ENCODE measurements around the gene BCAT1. TPM values are rescaled to one million over a fixed set of nuclear protein-coding genes. Genes with fewer than 3 reads are reported as not detected.

Gene BCAT1
- total and polyA plus RNA-seq, 2 donors from 2014 or later = 1.3 to 15.5 TPM

DNA sequence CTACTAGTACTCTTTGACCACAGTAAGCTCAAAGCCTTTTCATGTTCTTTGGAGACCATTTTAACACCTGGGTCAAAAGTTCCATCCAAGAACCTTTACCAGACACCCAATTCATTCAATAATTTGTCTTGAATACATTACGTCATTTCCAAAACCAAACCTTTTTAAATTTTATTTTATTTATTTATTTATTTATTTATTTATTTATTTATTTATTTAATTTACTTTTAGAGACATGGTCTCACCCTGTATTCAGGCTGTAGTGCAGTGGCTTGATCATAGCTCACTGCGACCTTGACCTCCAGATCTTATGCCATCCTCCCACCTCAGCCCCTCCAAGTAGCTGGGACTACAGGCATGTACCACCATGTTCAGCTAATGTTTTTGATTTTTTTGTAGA, 113.5 kb downstream of the BCAT1 start:
- Histone ChIP-seq H3K27ac (ENCODE audit: low read depth in 2 of 2, low read length in 2 of 2) (no peak overlapping the region), H3K9ac (ENCODE audit: low read length in 3 of 3) (no peak overlapping the region), H3K36me3 (ENCODE audit: control insufficient read depth in 2 of 3, insufficient read depth in 3 of 3, low read length in 3 of 3) (no peaks in the 10 kb centered on the region), H3K4me3 (ENCODE audit: low read length in 3 of 3) (no peak overlapping the region), H3K9me3 (ENCODE audit: control insufficient read depth in 2 of 3, insufficient read depth in 1 of 3, low read length in 3 of 3) (no peaks in the 10 kb centered on the region), H3K27me3 (ENCODE audit: control insufficient read depth, insufficient read depth, low read length) (no peaks in the 10 kb centered on the region), H3K4me1 (ENCODE audit: control insufficient read depth in 2 of 3, insufficient read depth in 2 of 3, low read depth in 1 of 3, low read length in 3 of 3) (no peaks in the 10 kb centered on the region)
- intact Hi-C loops (cut with DNase I) = no loop called here
- no peak for TF ChIP-seq CTCF (IDR thresholded peaks at IDR 0.05; ENCODE audit: borderline replicate concordance, extremely low read depth, insufficient read depth)
- DNase-seq (no peak), FAIRE-seq (no peak)

- intact Hi-C loops (cut with DNase I) = no loop called here
- H3K4me3 ChIP-seq (ENCODE audit: low read length in 3 of 3) = no peak overlapping the region
- no peak overlapping the region for H3K27ac ChIP-seq (ENCODE audit: low read depth in 2 of 2, low read length in 2 of 2)
- no peaks in the 10 kb centered on the region for H3K36me3 ChIP-seq (ENCODE audit: control insufficient read depth in 2 of 3, insufficient read depth in 3 of 3, low read length in 3 of 3)
- H3K4me1 ChIP-seq (ENCODE audit: control insufficient read depth in 2 of 3, insufficient read depth in 2 of 3, low read depth in 1 of 3, low read length in 3 of 3) = no peaks in the 10 kb centered on the region
- no peak overlapping the region for H3K9ac ChIP-seq (ENCODE audit: low read length in 3 of 3)
- DNase-seq (no peak), FAIRE-seq (no peak)
- no peaks in the 10 kb centered on the region for H3K27me3 ChIP-seq (ENCODE audit: control insufficient read depth, insufficient read depth, low read length)
- TF ChIP-seq CTCF (IDR thresholded peaks at IDR 0.05; ENCODE audit: borderline replicate concordance, extremely low read depth, insufficient read depth) = no peak
- no peaks in the 10 kb centered on the region for H3K9me3 ChIP-seq (ENCODE audit: control insufficient read depth in 2 of 3, insufficient read depth in 1 of 3, low read length in 3 of 3)
Observed at GRCh38 chr12:24833513-24833912, 115.4 kb downstream of the BCAT1 start.

GRCh38 chr12:24823808-24824515, 124.9 kb downstream of the BCAT1 start:
- FAIRE-seq (no peak), DNase-seq (no peak)
- TF ChIP-seq CTCF (IDR thresholded peaks at IDR 0.05; ENCODE audit: borderline replicate concordance, extremely low read depth, insufficient read depth) = no peak
- H3K4me1 ChIP-seq (ENCODE audit: control insufficient read depth in 2 of 3, insufficient read depth in 2 of 3, low read depth in 1 of 3, low read length in 3 of 3) = no peaks in the 10 kb centered on the region
- no peaks in the 10 kb centered on the region for H3K36me3 ChIP-seq (ENCODE audit: control insufficient read depth in 2 of 3, insufficient read depth in 3 of 3, low read length in 3 of 3)
- intact Hi-C loops (cut with DNase I) = no loop called here
- no peak overlapping the region for H3K4me3 ChIP-seq (ENCODE audit: low read length in 3 of 3)
- no peaks in the 10 kb centered on the region for H3K27me3 ChIP-seq (ENCODE audit: control insufficient read depth, insufficient read depth, low read length)
- H3K9ac ChIP-seq (ENCODE audit: low read length in 3 of 3) = no peak overlapping the region
- H3K9me3 ChIP-seq (ENCODE audit: control insufficient read depth in 2 of 3, insufficient read depth in 1 of 3, low read length in 3 of 3) = no peaks in the 10 kb centered on the region
- H3K27ac ChIP-seq (ENCODE audit: low read depth in 2 of 2, low read length in 2 of 2) = no peak overlapping the region

Measured in kidney (tissue), 14 donors.